AG04450 (cell line): ENCODE data around the gene RPL11. TPM values are rescaled to one million over a fixed set of nuclear protein-coding genes. Genes with fewer than 3 reads are reported as not detected.

Experiments
- CTCF ChIA-PET: fragments of 300-600, 350-600 bp; formaldehyde crosslinking; extraction: SDS; loops from one replicate; lab custom pipeline; 2022; ENCODE audit warnings: antibody characterized with exemption, inconsistent platforms; lab: Charles Lee
- POLR2A ChIA-PET: fragments of 350-600 bp; formaldehyde crosslinking; extraction: SDS; loops from one replicate; lab custom pipeline; 2021; ENCODE audit warnings: antibody characterized with exemption, inconsistent platforms; lab: Yijun Ruan, JAX
- DNase-seq: peaks from one replicate; pipeline ENCODE4 v3.0.0-alpha.2; 2011; ENCODE audit warnings: low read depth, low spot score
- H3K27ac ChIP-seq: one replicate; pipeline ENCODE4 v1.5.1; 2012; ENCODE audit warnings: low read depth, low read length, control low read depth
- H3K27me3 ChIP-seq: one replicate; pipeline ENCODE4 v1.6.0; 2012; ENCODE audit warnings: low read length; ENCODE audit not compliant: control insufficient read depth, insufficient read depth
- H3K4me3 ChIP-seq: 2 replicates; pipeline ENCODE4 v1.5.1; 2011; ENCODE audit warnings: mild to moderate bottlenecking, low read depth, low read length, control low read depth
- H3K9me3 ChIP-seq: 2 replicates; pipeline ENCODE4 v1.5.1; 2012; ENCODE audit warnings: low read length; ENCODE audit not compliant: control insufficient read depth, insufficient read depth
- CTCF ChIP-seq: IDR thresholded peaks from 2 replicates; pipeline ENCODE4 v1.5.1; 2011; ENCODE audit warnings: low read depth, low read length, control low read depth, inconsistent platforms
- polyA plus RNA-seq: library from polyadenylated mRNA; depleted of rRNA; stranded (reverse); fragments of >200 nt; gene quantifications from 2 replicates; pipeline ENCODE4 v1.2.3, GENCODE V29; 2011

The RPL11 gene
- polyA plus RNA-seq, 1 experiment: 2,055 TPM

- peak overlapping the region; percentile 87 for H3K27ac ChIP-seq
- ChIA-PET CTCF (interaction anchor here (1.2 to 2.6 kb wide), 11 partner anchors 9 to 195 kb away, joined by 3 to 15 read pairs (median 6); no protein-coding TSS in a partner anchor), POLR2A (interaction anchor here (0.9 to 1.6 kb wide), 8 partner anchors 15 to 164 kb away, joined by 3 to 13 read pairs (median 6); no protein-coding TSS in a partner anchor)
- peaks cover 9% of the 10 kb centered on the region; the same call in 1 of the 2 replicates for H3K9me3 ChIP-seq
- no peak for DNase-seq
- peak overlapping the region; percentile 91 for H3K4me3 ChIP-seq
- no peaks in the 10 kb centered on the region for H3K27me3 ChIP-seq
- TF ChIP-seq CTCF: no peak
These were observed 784 bp downstream of the RPL11 start for GRCh38 chr1:23692308-23692871.

GRCh38 chr1:23693599-23693998 is 2.0 kb downstream of the RPL11 start:
- TF ChIP-seq CTCF: no peak
- ChIA-PET CTCF (interaction anchor here (1.9 kb wide), 1 partner anchor 56 kb away, joined by 5 read pairs; no protein-coding TSS in a partner anchor), POLR2A (interaction anchor here (1.1 kb wide), 1 partner anchor 27 kb away, joined by 6 read pairs; no protein-coding TSS in a partner anchor)
- no peaks in the 10 kb centered on the region for H3K27me3 ChIP-seq
- DNase-seq: no peak
- H3K9me3 ChIP-seq: peaks cover 4% of the 10 kb centered on the region; the same call in 1 of the 2 replicates
- H3K4me3 ChIP-seq: peak overlapping the region; percentile 91
- H3K27ac ChIP-seq: no peak overlapping the region

- ChIA-PET CTCF (interaction anchor here (1.9 kb wide), 1 partner anchor 57 kb away, joined by 5 read pairs; no protein-coding TSS in a partner anchor), POLR2A (no interaction called here)
- Histone ChIP-seq H3K4me3 (no peak overlapping the region), H3K9me3 (peaks cover 4% of the 10 kb centered on the region; the same call in 1 of the 2 replicates), H3K27me3 (no peaks in the 10 kb centered on the region), H3K27ac (no peak overlapping the region)
- no peak for TF ChIP-seq CTCF
- no peak for DNase-seq
These were observed 2.8 kb downstream of the RPL11 start for GRCh38 chr1:23694371-23694770.

GRCh38 chr1:23695667-23696066 is 4.1 kb downstream of the RPL11 start:
- POLR2A ChIA-PET: no interaction called here
- CTCF ChIA-PET: no interaction called here
- Histone ChIP-seq H3K27me3 (no peaks in the 10 kb centered on the region), H3K4me3 (no peak overlapping the region), H3K27ac (no peak overlapping the region), H3K9me3 (peaks cover 4% of the 10 kb centered on the region; the same call in 1 of the 2 replicates)
- DNase-seq: no peak
- no peak for TF ChIP-seq CTCF

- peaks cover 4% of the 10 kb centered on the region; the same call in 1 of the 2 replicates for H3K9me3 ChIP-seq
- no peak for TF ChIP-seq CTCF
- CTCF ChIA-PET: interaction anchor here (0.6 kb wide), 2 partner anchors 11 to 55 kb away, joined by 4 to 5 read pairs; no protein-coding TSS in a partner anchor
- POLR2A ChIA-PET: interaction anchor here (0.6 kb wide), 1 partner anchor 152 kb away, joined by 3 read pairs; no protein-coding TSS in a partner anchor
- H3K27ac ChIP-seq: no peak overlapping the region
- DNase-seq: no peak
- H3K4me3 ChIP-seq: no peak overlapping the region
- H3K27me3 ChIP-seq: no peaks in the 10 kb centered on the region
These were observed 4.9 kb downstream of the RPL11 start for GRCh38 chr1:23696335-23696989.
